Panc1 (cell line): ENCODE data around the gene ADIRF. TPM values are rescaled to one million over a fixed set of nuclear protein-coding genes. Genes with fewer than 3 reads are reported as not detected.

Source experiments
- ATAC-seq: fragments of 200-7000 bp; cut with Tn5 transposase; 2 replicates; pipeline ENCODE4 v1.9.1; 2020; ENCODE audit warnings: mild to moderate bottlenecking, moderate library complexity
- BruUV-seq: library from RNA; stranded (reverse); fragments of 400-500 nt; replicated peaks from 2 replicates; lab custom pipeline; 2021; lab: Mats Ljungman, UMichigan
- CTCF ChIA-PET: fragments of 300-600 bp; sonication (Branson Sonifier 250); formaldehyde crosslinking; loops from one replicate; lab custom pipeline; 2022; ENCODE audit warnings: antibody characterized with exemption; lab: Charles Lee
- POLR2A ChIA-PET: fragments of 300-600 bp; sonication (Branson Sonifier 250); formaldehyde crosslinking; loops from one replicate; lab custom pipeline; 2022; ENCODE audit warnings: antibody characterized with exemption; lab: Charles Lee
- DNase-seq: peaks from one replicate; pipeline ENCODE4 v3.0.0-alpha.2; 2010; ENCODE audit warnings: low read depth, low spot score
- H3K27ac ChIP-seq: 2 replicates; pipeline ENCODE4 v1.5.1; 2011; ENCODE audit warnings: mild to moderate bottlenecking, low read length, inconsistent platforms
- H3K27me3 ChIP-seq: fragments of 200-500 bp; sonication (Bioruptor generic); 2 replicates; pipeline ENCODE4 v1.6.0; 2014; ENCODE audit warnings: low read length, inconsistent platforms; ENCODE audit not compliant: control insufficient read depth, insufficient read depth
- H3K36me3 ChIP-seq: fragments of 200-500 bp; sonication (Bioruptor generic); 2 replicates; pipeline ENCODE4 v1.5.1; 2014; ENCODE audit warnings: inconsistent platforms, mild to moderate bottlenecking, low read length, moderate library complexity; ENCODE audit not compliant: control insufficient read depth, insufficient read depth
- H3K4me1 ChIP-seq: 2 replicates; pipeline ENCODE4 v1.5.1; 2011; ENCODE audit warnings: inconsistent platforms, mild to moderate bottlenecking, low read length, moderate library complexity; ENCODE audit not compliant: control insufficient read depth, insufficient read depth
- H3K4me3 ChIP-seq, 2 experiments: 2 replicates each; pipeline ENCODE4 v1.5.1; 2011 to 2012; ENCODE audit warnings: low read depth in 2 of 2, low read length in 2 of 2, mild to moderate bottlenecking in 2 of 2, inconsistent platforms in 1 of 2, moderate library complexity in 1 of 2
- H3K9me3 ChIP-seq: fragments of 200-500 bp; sonication (Bioruptor generic); 2 replicates; pipeline ENCODE4 v1.5.1; 2014; ENCODE audit warnings: low read depth, mild to moderate bottlenecking, inconsistent platforms, low read length, moderate library complexity; ENCODE audit not compliant: control insufficient read depth, insufficient read depth
- CTCF ChIP-seq: fragments of 450-650 bp; IDR thresholded peaks from 2 replicates; pipeline ENCODE4 v1.5.1; 2017; ENCODE audit warnings: mild to moderate bottlenecking
- POLR2AphosphoS5 ChIP-seq: IDR thresholded peaks from 2 replicates; pipeline ENCODE4 v1.6.1; 2012; ENCODE audit warnings: mild to moderate bottlenecking, low read depth, low read length, moderate library complexity
- SIN3A ChIP-seq: IDR thresholded peaks from 2 replicates; pipeline ENCODE4 v1.6.1; 2012; ENCODE audit warnings: low read depth, mild to moderate bottlenecking, low read length, moderate library complexity, borderline replicate concordance; ENCODE audit not compliant: insufficient read depth
- TCF7L2 ChIP-seq: IDR thresholded peaks from 2 replicates; pipeline ENCODE4 v1.6.1; 2011; ENCODE audit warnings: mild to moderate bottlenecking, low read depth, low read length, inconsistent platforms
- in situ Hi-C: cut with HindIII; loops from 2 replicates; pipeline ENCODE4 v1.10.0; 2016; ENCODE audit warnings: low sequenced_read_pairs, low pct_unique_long_range_greater_than_20kb
- intact Hi-C: fragments of 100-400 bp; cut with micrococcal nuclease; formaldehyde crosslinking; loops from one replicate; pipeline ENCODE4 v1.10.0; 2022; ENCODE audit not compliant: unreplicated experiment
- total RNA-seq: library from RNA; stranded (reverse); gene quantifications from one replicate; pipeline ENCODE4 v1.2.1, GENCODE V29; 2021; ENCODE audit not compliant: unreplicated experiment
- TF ChIP-seq, protein P1 (sequence below), 2 experiments: IDR thresholded peaks; 2 replicates each; pipeline ENCODE4 v1.6.1; 2011 to 2012; ENCODE audit warnings: low read depth in 2 of 2, control low read depth in 1 of 2, low read length in 1 of 2, mild to moderate bottlenecking in 1 of 2, moderate library complexity in 1 of 2; ENCODE audit not compliant: insufficient read depth in 1 of 2

Gene ADIRF
- total RNA-seq, 1 experiment from 2014 or later = 14.8 TPM

DNA sequence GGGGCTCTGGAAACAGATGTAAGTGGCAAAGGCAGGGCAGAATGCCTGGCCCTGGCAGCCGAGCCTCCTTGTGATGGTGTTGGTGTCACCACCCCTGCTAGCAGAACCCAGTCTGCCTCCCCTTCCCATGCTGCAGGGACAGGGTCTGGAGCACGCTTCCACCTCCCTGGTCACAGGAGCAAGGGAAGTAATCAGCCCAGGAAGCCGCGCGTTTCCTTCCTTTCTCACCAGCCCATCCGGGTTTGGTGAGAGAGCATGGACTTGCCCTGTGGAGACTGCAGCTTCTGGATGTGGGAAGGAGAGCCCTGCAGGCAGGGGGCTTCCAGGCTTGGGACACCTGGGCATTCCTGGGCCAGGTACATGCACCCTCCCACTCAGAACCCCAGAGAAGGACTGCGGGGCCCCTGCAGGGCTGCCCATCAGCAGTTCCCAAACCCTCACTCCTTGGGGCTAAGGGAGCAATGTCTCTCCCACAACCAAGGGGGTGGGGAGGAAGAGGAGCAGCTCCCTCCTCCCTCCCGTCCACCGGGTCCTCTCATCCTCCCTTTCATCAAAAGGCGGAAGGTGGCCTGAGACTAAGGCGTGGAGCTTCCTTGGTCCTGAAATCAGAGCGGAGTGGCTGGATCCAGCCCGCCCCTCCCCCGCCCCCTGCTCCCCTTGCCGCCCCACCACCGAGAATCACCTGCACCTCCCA lies 12.6 kb upstream of the ADIRF start:
- no peaks in the 10 kb centered on the region for H3K9me3 ChIP-seq
- ChIA-PET POLR2A (no interaction called here), CTCF (no interaction called here)
- no peaks in the 10 kb centered on the region for H3K36me3 ChIP-seq
- H3K27ac ChIP-seq = peak overlapping the region; percentile 18; the same call in 1 of the 2 replicates
- H3K4me3 ChIP-seq = no peak overlapping the region
- TF ChIP-seq, protein P1, sequence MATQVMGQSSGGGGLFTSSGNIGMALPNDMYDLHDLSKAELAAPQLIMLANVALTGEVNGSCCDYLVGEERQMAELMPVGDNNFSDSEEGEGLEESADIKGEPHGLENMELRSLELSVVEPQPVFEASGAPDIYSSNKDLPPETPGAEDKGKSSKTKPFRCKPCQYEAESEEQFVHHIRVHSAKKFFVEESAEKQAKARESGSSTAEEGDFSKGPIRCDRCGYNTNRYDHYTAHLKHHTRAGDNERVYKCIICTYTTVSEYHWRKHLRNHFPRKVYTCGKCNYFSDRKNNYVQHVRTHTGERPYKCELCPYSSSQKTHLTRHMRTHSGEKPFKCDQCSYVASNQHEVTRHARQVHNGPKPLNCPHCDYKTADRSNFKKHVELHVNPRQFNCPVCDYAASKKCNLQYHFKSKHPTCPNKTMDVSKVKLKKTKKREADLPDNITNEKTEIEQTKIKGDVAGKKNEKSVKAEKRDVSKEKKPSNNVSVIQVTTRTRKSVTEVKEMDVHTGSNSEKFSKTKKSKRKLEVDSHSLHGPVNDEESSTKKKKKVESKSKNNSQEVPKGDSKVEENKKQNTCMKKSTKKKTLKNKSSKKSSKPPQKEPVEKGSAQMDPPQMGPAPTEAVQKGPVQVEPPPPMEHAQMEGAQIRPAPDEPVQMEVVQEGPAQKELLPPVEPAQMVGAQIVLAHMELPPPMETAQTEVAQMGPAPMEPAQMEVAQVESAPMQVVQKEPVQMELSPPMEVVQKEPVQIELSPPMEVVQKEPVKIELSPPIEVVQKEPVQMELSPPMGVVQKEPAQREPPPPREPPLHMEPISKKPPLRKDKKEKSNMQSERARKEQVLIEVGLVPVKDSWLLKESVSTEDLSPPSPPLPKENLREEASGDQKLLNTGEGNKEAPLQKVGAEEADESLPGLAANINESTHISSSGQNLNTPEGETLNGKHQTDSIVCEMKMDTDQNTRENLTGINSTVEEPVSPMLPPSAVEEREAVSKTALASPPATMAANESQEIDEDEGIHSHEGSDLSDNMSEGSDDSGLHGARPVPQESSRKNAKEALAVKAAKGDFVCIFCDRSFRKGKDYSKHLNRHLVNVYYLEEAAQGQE (IDR thresholded peaks at IDR 0.05; ENCODE audit: insufficient read depth in 1 of 2, low read depth in 2 of 2, low read length in 1 of 2) = no peak
- no peak for TF ChIP-seq TCF7L2
- TF ChIP-seq CTCF = no peak
- no peak for TF ChIP-seq POLR2AphosphoS5
- TF ChIP-seq SIN3A = no peak
- DNase-seq = no peak
- no peak for ATAC-seq
- in situ Hi-C loops (no loop called here), intact Hi-C loops (no loop called here)
- BruUV-seq = no TSS peak
- peaks cover 57% of the 10 kb centered on the region for H3K4me1 ChIP-seq
- H3K27me3 ChIP-seq = no peaks in the 10 kb centered on the region

DNA sequence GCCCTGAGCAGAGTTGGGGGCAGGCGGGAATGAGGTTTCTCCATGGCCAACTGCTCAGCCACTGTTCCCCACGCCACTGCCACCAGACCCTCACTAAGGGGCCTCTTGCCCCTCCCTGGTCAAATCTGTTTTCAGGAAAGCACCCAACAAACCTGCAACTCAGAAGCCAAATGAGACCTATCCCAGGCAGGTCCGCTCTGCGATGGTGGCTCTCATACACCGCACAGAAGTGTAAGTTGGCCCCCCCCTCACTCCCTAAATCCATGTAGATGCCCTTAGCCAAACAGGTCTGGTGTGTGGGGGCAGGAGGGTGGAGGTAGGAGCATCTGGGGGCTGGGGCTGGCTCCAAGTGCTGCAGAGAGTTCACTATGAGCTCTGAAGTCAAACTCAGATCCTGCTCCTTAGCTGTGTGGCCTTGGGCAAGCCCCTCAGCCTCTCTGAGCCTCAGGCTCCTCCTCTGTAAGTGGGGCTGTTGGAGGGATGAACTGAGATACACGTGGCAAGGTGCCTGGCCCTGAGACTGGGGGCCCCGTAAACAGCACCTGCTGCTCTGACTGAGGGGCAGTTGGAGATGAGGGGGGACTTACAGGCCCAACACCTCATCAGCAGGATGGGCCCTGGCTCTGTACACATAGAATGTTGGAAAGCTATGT lies 12.0 kb upstream of the ADIRF start:
- TF ChIP-seq CTCF (no peak), TCF7L2 (no peak)
- POLR2A ChIA-PET = no interaction called here
- DNase-seq (no peak), ATAC-seq (no peak)
- Histone ChIP-seq H3K4me1 (peaks cover 60% of the 10 kb centered on the region), H3K4me3 (no peak overlapping the region), H3K9me3 (no peaks in the 10 kb centered on the region), H3K27me3 (no peaks in the 10 kb centered on the region), H3K36me3 (no peaks in the 10 kb centered on the region), H3K27ac (no peak overlapping the region; the same call in 1 of the 2 replicates)
- BruUV-seq = no TSS peak
- in situ Hi-C loops = no loop called here
- intact Hi-C loops = no loop called here
- CTCF ChIA-PET = interaction anchor here (0.8 to 2.4 kb wide), 3 partner anchors 11 to 16 kb away, joined by 3 to 25 read pairs (median 3); no protein-coding TSS in a partner anchor
